ENCODE data around the gene SMYD2.

SMYD2 gene

GRCh38 chr1:214361636-214362035, 80.7 kb downstream of the SMYD2 start:
- no peak for DNase-seq (ENCODE audit: low read depth)

- no peak for DNase-seq (ENCODE audit: low read depth)
These were observed 81.4 kb downstream of the SMYD2 start for GRCh38 chr1:214362188-214362882.

GRCh38 chr1:214363386-214363785, 82.4 kb downstream of the SMYD2 start:
- DNase-seq (ENCODE audit: low read depth), result no peak

- DNase-seq (ENCODE audit: low read depth), result no peak
These were observed 83.4 kb downstream of the SMYD2 start for GRCh38 chr1:214364386-214364785.

- no peak for DNase-seq (ENCODE audit: low read depth)
These were observed 83.9 kb downstream of the SMYD2 start for GRCh38 chr1:214364786-214365295.

- no peak for DNase-seq (ENCODE audit: low read depth)
These were observed 86.9 kb downstream of the SMYD2 start for GRCh38 chr1:214367841-214368240.

GRCh38 chr1:214369364-214369763, 88.4 kb downstream of the SMYD2 start:
- no peak for DNase-seq (ENCODE audit: low read depth)

GRCh38 chr1:214370615-214371014, 89.7 kb downstream of the SMYD2 start:
- no peak for DNase-seq (ENCODE audit: low read depth)

GRCh38 chr1:214372092-214372491, 91.1 kb downstream of the SMYD2 start:
- no peak for DNase-seq (ENCODE audit: low read depth)

- no peak for DNase-seq (ENCODE audit: low read depth)
These were observed 96.5 kb downstream of the SMYD2 start for GRCh38 chr1:214377485-214377884.

- DNase-seq (ENCODE audit: low read depth), result no peak
These were observed 96.9 kb downstream of the SMYD2 start for GRCh38 chr1:214377886-214378285.

GRCh38 chr1:214378492-214378891, 97.5 kb downstream of the SMYD2 start:
- DNase-seq (ENCODE audit: low read depth), result no peak

- no peak for DNase-seq (ENCODE audit: low read depth)
These were observed 98.4 kb downstream of the SMYD2 start for GRCh38 chr1:214379236-214379970.

GRCh38 chr1:214380396-214380795, 99.4 kb downstream of the SMYD2 start:
- no peak for DNase-seq (ENCODE audit: low read depth)

GRCh38 chr1:214380986-214381695, 100.2 kb downstream of the SMYD2 start:
- DNase-seq (ENCODE audit: low read depth), result no peak

- no peak for DNase-seq (ENCODE audit: low read depth)
These were observed 102.7 kb downstream of the SMYD2 start for GRCh38 chr1:214383381-214384372.

- no peak for DNase-seq (ENCODE audit: low read depth)
These were observed 103.6 kb downstream of the SMYD2 start for GRCh38 chr1:214384373-214385079.

- no peak for DNase-seq (ENCODE audit: low read depth)
These were observed 104.5 kb downstream of the SMYD2 start for GRCh38 chr1:214385428-214385827.

- DNase-seq (ENCODE audit: low read depth), result no peak
These were observed 105.4 kb downstream of the SMYD2 start for GRCh38 chr1:214386333-214386732.

Data from activated T-cell treated with anti-CD3 and anti-CD28 coated beads for 48 hours (primary cell).